Measurements from ENCODE around the gene GMIP.

GRCh38 chr19:19579533-19580361 is 63.7 kb downstream of the GMIP start:
- no peak for TF ChIP-seq CTCF (IDR thresholded peaks at IDR 0.05)
- TF ChIP-seq YY1 (IDR thresholded peaks at IDR 0.05; ENCODE audit: low read depth): no peak
- TF ChIP-seq TAF1 (IDR thresholded peaks at IDR 0.05; ENCODE audit: borderline replicate concordance, low read depth, low read length): no peak
- no peak for TF ChIP-seq EP300 (IDR thresholded peaks at IDR 0.05; ENCODE audit: borderline replicate concordance in 1 of 2, low read depth in 1 of 2, low read length in 1 of 2)
- no peak for TF ChIP-seq TCF12 (IDR thresholded peaks at IDR 0.05)
- no peak for TF ChIP-seq JUND (IDR thresholded peaks at IDR 0.05)
- TF ChIP-seq RXRA (IDR thresholded peaks at IDR 0.05; ENCODE audit: borderline replicate concordance, low read depth): no peak
- no peak for TF ChIP-seq USF1 (IDR thresholded peaks at IDR 0.05; ENCODE audit: borderline replicate concordance, low read depth)
- TF ChIP-seq USF2 (IDR thresholded peaks at IDR 0.05; ENCODE audit: borderline replicate concordance, low read depth, low read length): no peak
- no peak for TF ChIP-seq RFX5 (IDR thresholded peaks at IDR 0.05; ENCODE audit: low read length)
- TF ChIP-seq RCOR1 (IDR thresholded peaks at IDR 0.05; ENCODE audit: low read length): no peak
- TF ChIP-seq ZBTB33 (IDR thresholded peaks at IDR 0.05; ENCODE audit: borderline replicate concordance, low read depth): no peak
- TF ChIP-seq PBX3 (IDR thresholded peaks at IDR 0.05): no peak

Data from SK-N-SH (cell line).